Neural progenitor cell (in vitro differentiated cells): ENCODE results near the gene PRKAG2.

Experiments used
- EZH2phosphoT487 ChIP-seq: fragments of 200-600 bp; sonication (generic); IDR thresholded peaks from 2 replicates; pipeline ENCODE4 v1.6.1; 2017; ENCODE audit warnings: antibody characterized with exemption
- TF ChIP-seq, protein P1 (sequence below): fragments of 200-600 bp; sonication (generic); IDR thresholded peaks from 2 replicates; pipeline ENCODE4 v1.5.1; 2017; ENCODE audit warnings: antibody characterized with exemption, mild to moderate bottlenecking

GRCh38 chr7:151556592-151556991 lies 320.3 kb downstream of the PRKAG2 start:
- TF ChIP-seq, protein P1, sequence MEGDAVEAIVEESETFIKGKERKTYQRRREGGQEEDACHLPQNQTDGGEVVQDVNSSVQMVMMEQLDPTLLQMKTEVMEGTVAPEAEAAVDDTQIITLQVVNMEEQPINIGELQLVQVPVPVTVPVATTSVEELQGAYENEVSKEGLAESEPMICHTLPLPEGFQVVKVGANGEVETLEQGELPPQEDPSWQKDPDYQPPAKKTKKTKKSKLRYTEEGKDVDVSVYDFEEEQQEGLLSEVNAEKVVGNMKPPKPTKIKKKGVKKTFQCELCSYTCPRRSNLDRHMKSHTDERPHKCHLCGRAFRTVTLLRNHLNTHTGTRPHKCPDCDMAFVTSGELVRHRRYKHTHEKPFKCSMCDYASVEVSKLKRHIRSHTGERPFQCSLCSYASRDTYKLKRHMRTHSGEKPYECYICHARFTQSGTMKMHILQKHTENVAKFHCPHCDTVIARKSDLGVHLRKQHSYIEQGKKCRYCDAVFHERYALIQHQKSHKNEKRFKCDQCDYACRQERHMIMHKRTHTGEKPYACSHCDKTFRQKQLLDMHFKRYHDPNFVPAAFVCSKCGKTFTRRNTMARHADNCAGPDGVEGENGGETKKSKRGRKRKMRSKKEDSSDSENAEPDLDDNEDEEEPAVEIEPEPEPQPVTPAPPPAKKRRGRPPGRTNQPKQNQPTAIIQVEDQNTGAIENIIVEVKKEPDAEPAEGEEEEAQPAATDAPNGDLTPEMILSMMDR, result no peak
- no peak for TF ChIP-seq EZH2phosphoT487
